Type B pancreatic cell (in vitro differentiated cells): ENCODE measurements around the gene GPSM3. TPM values are rescaled to one million over a fixed set of nuclear protein-coding genes. Genes with fewer than 3 reads are reported as not detected.

Source experiments
- DNase-seq: peaks from one replicate; pipeline ENCODE4 v3.0.0; 2021; ENCODE audit warnings: mixed read lengths; ENCODE audit not compliant: unreplicated experiment; ENCODE audit errors: extremely low spot score
- H3K27ac Mint-ChIP-seq: 2 replicates; pipeline ENCODE4 v1.8.0; 2021; ENCODE audit warnings: mild to moderate bottlenecking, mixed read lengths
- H3K27me3 Mint-ChIP-seq: 2 replicates; pipeline ENCODE4 v1.8.0; 2021; ENCODE audit warnings: mixed read lengths
- H3K36me3 Mint-ChIP-seq: 2 replicates; pipeline ENCODE4 v1.8.0; 2021; ENCODE audit warnings: mixed read lengths
- H3K4me1 Mint-ChIP-seq: one replicate; pipeline ENCODE4 v1.8.0; 2021; ENCODE audit warnings: mixed read lengths; ENCODE audit not compliant: unreplicated experiment
- H3K4me3 Mint-ChIP-seq: 2 replicates; pipeline ENCODE4 v1.8.0; 2021; ENCODE audit warnings: mild to moderate bottlenecking, mixed read lengths
- H3K9me3 Mint-ChIP-seq: 2 replicates; pipeline ENCODE4 v1.8.0; 2021; ENCODE audit warnings: mixed read lengths
- CTCF ChIP-seq: fragments of 200-600 bp; sonication (generic); conservative IDR thresholded peaks from 2 replicates; pipeline ENCODE4 v1.5.0; 2021; ENCODE audit warnings: antibody characterized with exemption, mild to moderate bottlenecking
- total RNA-seq: library from RNA; stranded (reverse); gene quantifications from 2 replicates; pipeline ENCODE4 v1.2.1, GENCODE V29; 2021; ENCODE audit warnings: low replicate concordance

GPSM3 gene
- total RNA-seq, 1 donor from 2014 or later, result 3.3 TPM

- H3K27me3 Mint-ChIP-seq, result peaks cover 10% of the 10 kb centered on the region
- no peak for TF ChIP-seq CTCF
- no peaks in the 10 kb centered on the region for H3K9me3 Mint-ChIP-seq
- H3K4me1 Mint-ChIP-seq, result no peaks in the 10 kb centered on the region
- no peak overlapping the region for H3K27ac Mint-ChIP-seq
- no peak for DNase-seq
- H3K36me3 Mint-ChIP-seq, result no peaks in the 10 kb centered on the region
- H3K4me3 Mint-ChIP-seq, result no peak overlapping the region
Measured at GRCh38 chr6:32210191-32210601, 17.8 kb upstream of the GPSM3 start.

- no peak for DNase-seq
- Mint-ChIP-seq H3K4me1 (no peaks in the 10 kb centered on the region), H3K27ac (no peak overlapping the region), H3K36me3 (no peaks in the 10 kb centered on the region), H3K4me3 (no peak overlapping the region), H3K9me3 (no peaks in the 10 kb centered on the region), H3K27me3 (peaks cover 10% of the 10 kb centered on the region)
- no peak for TF ChIP-seq CTCF
Measured at GRCh38 chr6:32208996-32209395, 16.6 kb upstream of the GPSM3 start.

GRCh38 chr6:32204268-32204715 is 11.8 kb upstream of the GPSM3 start:
- Mint-ChIP-seq H3K9me3 (no peaks in the 10 kb centered on the region), H3K4me1 (peaks cover 6% of the 10 kb centered on the region), H3K27ac (no peak overlapping the region), H3K27me3 (peaks cover 7% of the 10 kb centered on the region), H3K36me3 (no peaks in the 10 kb centered on the region), H3K4me3 (no peak overlapping the region)
- TF ChIP-seq CTCF, result no peak
- DNase-seq, result no peak

GRCh38 chr6:32203426-32204267 is 11.2 kb upstream of the GPSM3 start:
- Mint-ChIP-seq H3K36me3 (no peaks in the 10 kb centered on the region), H3K4me3 (no peak overlapping the region), H3K27me3 (peaks cover 4% of the 10 kb centered on the region), H3K4me1 (peaks cover 6% of the 10 kb centered on the region), H3K27ac (no peak overlapping the region), H3K9me3 (no peaks in the 10 kb centered on the region)
- no peak for TF ChIP-seq CTCF
- no peak for DNase-seq

GRCh38 chr6:32202186-32202585 is 9.7 kb upstream of the GPSM3 start:
- H3K27me3 Mint-ChIP-seq, result peaks cover 4% of the 10 kb centered on the region
- no peak for TF ChIP-seq CTCF
- no peak overlapping the region for H3K4me3 Mint-ChIP-seq
- no peak overlapping the region for H3K27ac Mint-ChIP-seq
- peaks cover 6% of the 10 kb centered on the region for H3K4me1 Mint-ChIP-seq
- H3K36me3 Mint-ChIP-seq, result no peaks in the 10 kb centered on the region
- DNase-seq, result no peak
- H3K9me3 Mint-ChIP-seq, result no peaks in the 10 kb centered on the region
